DMS153 treated with DMSO at 0.1 percent for 48 hours (cell line): Measurements from ENCODE around the gene MED16.
"Not testable (repeated sequence)": the region's sequence is repeated elsewhere in the genome, so short reads cannot be mapped to it uniquely, and the experiment has no call there.

Experiments used
- DNase-seq: peaks from one replicate; lab custom pipeline; 2025; ENCODE audit not compliant: unreplicated experiment; lab: John Stamatoyannopoulos, UW

The MED16 gene

DNA sequence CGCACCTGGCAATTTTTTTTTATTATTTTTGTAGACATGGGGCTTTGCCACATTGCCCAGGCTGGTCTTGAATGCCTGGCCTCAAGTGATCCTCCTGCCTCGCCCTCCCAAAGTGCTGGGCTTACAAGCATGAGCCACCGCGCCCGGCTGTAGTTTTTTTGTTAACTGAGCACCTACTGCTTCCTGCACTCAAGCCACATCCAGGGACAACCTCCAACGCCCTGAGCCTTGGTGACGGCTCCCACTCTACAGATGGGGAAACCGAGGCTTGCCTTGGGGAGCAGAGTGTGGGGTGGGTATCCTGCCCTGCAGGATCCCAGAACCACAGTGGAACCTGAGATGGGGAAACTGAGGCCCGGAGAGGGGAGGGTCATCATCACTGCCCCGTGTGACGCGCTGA lies 37.8 kb downstream of the MED16 start:
- no peak for DNase-seq

DNA sequence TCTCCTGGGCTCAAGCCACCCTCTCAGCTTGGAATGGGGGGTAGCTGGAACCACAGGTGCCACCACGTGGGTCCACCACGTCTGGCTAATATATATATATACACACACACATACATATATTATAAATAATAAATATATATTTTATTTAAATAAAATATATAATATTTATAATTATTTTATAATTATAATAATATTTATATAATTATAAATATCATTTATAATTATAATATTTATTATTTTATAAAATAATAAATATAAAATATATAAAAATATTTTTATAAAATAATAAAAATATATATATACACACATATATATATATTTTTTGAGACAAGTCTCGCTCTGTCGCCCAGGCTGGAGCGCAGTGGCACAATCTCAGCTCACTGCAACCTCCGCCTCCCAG lies 38.4 kb downstream of the MED16 start:
- no peak for DNase-seq

DNA sequence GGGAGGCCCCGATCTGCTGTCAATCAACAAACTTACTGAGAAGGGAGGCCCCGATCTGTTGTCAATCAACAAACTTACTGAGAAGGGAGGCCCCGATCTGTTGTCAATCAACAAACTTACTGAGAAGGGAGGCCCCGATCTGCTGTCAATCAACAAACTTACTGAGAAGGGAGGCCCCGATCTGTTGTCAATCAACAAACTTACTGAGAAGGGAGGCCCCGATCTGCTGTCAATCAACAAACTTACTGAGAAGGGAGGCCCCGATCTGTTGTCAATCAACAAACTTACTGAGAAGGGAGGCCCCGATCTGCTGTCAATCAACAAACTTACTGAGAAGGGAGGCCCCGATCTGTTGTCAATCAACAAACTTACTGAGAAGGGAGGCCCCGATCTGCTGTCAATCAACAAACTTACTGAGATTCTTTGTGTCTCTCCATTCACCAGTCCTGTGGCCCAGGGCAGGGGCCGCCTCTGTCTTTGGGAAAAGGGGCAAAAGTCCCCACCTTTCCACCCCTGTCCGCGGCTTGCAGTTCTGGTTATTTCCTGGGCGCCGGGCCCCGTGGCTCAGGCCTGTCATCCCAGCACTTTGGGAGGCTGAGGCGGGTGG lies 39.3 kb downstream of the MED16 start:
- DNase-seq, result not testable (repeated sequence)

DNA sequence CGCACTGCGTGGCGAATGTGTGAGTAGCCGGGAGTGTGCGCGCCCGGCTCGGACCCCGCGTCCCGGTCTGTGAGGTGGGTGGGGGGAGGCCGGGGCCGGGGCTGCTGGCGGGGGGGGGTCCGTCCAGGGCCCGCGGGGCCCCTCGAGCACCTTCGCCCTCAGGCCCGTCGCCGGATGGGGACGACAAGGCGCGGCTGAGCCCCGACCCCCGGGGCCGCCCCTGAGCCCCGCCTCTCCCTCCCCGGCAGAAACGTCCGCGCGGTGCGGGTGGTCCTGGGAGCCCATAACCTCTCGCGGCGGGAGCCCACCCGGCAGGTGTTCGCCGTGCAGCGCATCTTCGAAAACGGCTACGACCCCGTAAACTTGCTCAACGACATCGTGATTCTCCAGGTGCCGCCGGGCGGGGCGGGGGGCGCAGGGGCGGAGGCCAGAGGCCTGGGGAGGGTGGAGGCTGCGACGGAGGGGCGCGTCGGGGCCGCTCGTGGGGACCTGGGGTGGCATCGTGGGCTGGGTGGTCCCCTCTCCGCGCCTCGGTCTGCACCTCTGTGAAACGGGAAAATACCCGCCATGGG lies 39.9 kb downstream of the MED16 start:
- DNase-seq, result no peak

DNA sequence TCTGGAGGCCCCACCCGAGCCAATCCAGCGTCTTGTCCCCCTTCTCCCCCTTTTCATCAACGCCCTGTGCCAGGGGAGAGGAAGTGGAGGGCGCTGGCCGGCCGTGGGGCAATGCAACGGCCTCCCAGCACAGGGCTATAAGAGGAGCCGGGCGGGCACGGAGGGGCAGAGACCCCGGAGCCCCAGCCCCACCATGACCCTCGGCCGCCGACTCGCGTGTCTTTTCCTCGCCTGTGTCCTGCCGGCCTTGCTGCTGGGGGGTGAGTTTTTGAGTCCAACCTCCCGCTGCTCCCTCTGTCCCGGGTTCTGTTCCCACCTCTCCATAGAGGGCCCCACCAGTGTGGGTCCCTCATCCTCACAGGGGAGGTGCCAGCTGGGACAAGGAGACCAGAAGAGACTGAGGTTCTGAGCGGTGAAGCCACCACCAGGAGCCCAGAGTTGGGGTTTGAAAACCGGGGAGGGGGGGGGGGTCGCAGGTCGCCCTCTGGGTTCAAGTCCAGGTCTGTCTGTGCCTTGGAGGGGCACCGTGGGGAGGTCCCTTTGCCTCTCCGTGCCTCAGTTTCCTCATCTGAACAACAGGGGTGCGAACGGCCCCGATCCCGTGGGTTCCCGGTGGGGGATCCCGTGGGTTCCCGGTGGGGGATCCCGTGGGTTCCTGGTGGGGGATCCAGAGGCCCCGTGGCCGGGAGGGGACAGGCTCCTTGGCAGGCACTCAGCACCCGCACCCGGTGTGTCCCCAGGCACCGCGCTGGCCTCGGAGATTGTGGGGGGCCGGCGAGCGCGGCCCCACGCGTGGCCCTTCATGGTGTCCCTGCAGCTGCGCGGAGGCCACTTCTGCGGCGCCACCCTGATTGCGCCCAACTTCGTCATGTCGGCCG lies 40.6 kb downstream of the MED16 start, which contains the start of gene ELANE:
Gene ELANE, plus strand, starts transcription at position 168 of the 878 bp plus-strand sequence. Its CDS starts 26 bp downstream, at position 194.
- no peak for DNase-seq

DNA sequence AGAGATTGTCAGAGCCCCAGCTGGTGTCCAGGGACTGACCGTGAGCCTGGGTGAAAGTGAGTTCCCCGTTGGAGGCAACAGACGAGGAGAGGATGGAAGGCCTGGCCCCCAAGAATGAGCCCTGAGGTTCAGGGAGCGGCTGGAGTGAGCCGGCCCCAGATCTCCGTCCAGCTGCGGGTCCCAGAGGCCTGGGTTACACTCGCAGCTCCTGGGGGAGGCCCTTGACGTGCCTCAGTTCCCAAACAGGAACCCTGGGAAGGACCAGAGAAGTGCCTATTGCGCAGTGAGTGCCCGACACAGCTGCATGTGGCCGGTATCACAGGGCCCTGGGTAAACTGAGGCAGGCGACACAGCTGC lies 42.0 kb downstream of the MED16 start:
- DNase-seq, result no peak

DNA sequence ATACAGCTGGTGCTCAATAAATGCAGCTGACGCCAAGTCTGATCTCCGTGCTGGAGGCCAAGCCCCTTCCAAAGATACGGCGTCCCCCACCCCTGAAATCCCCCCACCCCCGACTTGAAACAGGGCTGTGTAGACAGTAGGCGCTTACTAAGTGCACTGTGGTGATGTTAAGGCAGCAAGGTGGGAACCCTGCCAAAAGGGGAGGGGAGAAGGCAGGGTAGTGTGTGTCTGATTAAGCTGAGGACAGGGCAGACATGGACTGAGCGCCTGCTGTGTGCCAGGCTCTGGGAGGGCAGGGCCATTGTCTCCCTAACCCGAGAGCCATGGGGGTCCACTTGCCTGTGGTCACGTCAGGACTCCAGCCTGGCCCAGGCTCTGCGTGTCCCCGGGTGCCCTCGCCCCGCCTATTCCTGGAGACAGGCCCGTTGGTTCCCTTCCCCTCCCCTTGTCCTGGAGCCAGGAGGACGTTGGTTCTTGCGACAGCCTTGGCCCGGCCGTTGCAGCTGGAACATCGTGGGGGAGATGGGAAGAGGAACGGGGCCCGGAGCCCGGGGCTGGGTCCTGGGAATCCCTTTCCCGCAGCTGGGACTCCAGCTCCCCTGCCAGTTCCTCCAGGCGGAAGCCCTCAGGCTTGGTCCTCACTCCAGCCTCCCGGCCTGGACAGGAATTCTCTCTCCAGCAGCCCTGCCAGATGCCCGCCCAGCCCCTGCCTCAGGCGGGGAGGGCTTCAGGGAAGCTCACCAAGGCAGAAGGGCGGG lies 42.6 kb downstream of the MED16 start:
- no peak for DNase-seq

DNA sequence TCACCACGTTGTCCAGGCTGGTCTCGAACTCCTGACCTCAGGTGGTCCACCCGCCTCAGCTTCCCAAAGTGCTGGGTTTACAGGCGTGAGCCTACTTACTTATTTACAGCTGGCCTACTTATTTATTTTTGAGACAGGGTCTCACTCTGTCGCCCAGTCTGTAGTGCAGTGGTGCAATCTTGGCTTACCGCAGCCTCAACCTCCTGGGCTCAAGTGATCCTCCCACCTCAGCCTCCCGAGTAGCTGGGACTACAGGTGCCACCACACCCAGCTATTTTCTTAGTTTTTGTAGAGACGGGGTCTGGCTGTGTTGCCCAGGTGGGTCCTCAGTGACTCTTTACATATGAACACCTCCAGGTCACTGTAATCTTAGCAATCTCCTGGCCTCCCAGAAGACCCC lies 43.8 kb downstream of the MED16 start:
- not testable (repeated sequence) for DNase-seq

DNA sequence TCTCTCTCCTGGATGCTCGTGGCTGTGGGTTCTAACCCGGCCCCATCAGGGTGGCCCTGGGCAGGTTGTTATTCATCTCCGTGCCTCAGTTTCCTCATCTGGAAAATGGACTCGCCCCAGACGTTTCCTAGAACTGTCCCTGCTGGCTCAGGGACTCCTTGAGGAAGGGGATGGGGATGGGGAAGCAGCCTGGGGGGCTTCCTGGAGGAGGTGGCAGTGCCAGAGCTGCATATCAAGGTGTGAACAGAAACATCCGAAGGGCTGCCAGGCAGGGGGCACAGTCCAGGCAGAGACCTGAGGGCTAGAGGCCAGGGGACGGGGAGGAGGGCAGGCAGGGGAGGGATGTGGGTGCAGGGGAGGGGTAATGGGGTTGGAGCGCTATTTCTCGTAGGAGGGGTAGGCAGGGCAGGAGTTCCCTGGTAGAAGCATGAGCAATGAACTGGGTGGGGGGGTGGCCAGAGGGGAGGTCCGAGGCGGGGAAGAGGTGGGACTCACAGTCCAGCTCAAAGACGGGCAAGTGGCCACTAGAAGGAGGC lies 44.5 kb downstream of the MED16 start:
- DNase-seq, result no peak

DNA sequence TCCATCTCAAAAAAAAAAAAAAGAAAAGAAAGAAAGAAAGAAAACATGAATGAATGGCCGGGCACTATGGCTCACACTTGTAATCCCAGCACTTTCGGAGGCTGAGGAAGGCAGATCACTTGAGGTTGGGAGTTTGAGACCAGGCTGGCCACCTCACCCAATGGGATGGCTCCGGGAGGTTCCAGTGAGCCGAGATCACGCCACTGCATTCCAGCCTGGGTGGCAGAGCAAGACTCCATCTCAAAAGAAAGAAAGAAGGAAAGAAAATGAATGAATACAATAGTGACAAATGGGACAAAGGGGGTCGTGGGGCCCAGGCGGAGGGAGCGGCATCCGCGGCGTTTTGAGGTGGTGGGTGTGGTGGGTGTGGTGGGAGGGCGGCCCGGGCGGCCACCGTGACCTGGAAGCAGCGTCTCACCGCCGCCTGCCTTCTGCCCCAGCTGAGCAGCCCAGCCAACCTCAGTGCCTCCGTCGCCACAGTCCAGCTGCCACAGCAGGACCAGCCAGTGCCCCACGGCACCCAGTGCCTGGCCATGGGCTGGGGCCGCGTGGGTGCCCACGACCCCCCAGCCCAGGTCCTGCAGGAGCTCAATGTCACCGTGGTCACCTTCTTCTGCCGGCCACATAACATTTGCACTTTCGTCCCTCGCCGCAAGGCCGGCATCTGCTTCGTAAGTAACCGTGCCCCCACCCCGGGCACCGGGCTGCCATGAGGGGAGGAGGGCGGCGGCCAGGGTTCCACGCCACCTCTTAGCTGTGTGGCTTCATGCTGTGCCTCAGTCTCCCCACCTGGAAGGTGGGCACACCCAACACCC lies 47.1 kb downstream of the MED16 start:
- no peak for DNase-seq

DNA sequence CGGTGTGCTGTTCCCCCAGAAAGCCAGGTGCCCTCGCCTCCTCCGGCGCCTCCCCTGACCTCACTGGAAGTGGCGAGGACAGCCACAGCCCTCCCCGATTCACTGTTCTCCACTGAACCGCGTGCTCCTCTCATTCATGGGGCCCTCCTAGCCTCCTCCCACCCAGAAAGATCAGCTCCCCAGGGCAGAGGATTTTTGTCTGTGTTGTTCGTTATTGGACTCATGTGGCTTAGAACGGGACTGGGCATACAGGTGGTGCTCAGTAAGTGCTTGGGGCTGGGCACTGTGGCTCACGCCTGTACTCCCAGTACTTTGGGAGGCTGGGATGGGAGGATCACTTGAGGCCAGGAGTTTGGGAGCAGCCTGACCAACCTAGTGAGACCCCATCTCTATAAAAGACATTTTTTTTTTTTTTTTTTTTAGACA lies 48.4 kb downstream of the MED16 start:
- no peak for DNase-seq

DNA sequence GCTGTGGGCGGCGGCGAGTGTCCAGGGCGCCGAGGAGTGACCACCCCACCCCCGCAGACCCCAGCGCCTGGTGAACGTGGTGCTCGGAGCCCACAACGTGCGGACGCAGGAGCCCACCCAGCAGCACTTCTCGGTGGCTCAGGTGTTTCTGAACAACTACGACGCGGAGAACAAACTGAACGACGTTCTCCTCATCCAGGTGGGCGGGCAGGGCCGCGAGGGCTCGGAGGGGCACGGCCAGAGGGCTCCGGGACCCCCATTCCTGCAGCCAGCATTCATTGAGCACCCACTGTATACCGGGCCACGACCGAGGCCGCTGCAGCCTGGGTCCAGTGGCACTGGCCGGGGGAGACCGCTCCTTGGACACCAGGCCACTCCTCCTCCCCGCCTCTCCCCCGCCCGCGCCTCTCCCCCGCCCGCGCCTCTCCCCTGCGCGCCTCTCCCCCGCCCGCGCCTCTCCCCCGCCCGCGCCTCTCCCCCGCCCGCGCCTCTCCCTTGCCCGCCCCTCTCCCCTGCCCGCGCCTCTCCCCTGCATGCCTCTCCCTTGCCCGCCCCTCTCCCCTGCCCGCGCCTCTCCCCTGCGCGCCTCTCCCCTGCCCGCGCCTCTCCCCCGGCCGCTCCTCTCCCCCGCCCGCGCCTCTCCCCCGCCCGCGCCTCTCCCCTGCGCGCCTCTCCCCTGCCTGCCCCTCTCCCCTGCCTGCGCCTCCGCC lies 49.0 kb downstream of the MED16 start:
- DNase-seq, result no peak

DNA sequence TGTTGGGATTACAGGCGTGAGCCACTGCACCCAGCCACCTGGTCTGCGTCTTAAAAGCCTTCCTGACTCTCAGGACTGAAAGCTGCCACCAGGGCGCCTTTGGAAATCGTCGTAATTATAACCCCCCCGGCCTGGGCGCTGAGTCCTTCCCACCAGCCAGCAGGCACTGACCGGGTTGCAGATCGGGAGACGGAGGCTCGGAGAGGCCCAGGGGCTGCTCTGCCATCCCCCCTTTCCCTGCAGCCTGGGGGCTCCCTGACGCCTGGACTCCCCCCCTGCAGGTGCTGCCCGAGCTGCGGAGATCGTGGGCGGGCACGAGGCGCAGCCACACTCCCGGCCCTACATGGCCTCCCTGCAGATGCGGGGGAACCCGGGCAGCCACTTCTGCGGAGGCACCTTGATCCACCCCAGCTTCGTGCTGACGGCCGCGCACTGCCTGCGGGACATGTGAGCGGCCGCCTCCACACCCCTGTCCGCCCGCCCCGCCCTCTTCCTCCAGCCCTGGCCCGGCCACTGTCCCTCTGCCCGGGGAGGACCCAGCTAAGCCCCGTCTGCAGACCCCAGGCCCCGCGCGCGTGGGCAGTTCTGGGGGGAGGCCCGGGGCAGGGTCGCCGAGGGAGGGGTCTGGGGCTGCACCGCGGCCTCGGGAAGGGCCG lies 49.7 kb downstream of the MED16 start:
- DNase-seq, result no peak

DNA sequence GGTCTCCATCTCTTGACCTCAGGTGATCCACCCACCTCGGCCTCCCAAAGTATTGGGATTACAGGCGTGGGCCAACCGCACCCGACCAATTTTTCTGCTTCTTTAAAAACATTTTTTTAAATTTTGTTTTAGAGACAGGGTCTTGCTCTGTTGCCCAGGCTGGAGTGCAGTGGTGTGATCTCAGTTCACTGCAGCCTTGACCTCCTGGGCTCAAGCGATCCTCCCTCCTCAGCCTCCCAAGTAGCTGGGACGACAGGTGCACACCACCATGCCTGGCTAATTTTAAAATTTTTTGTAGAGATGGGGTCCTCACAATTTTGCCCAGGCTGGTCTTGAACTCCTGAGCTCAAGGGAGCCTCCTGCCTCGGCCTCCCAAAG lies 50.2 kb downstream of the MED16 start:
- not testable (repeated sequence) for DNase-seq

DNA sequence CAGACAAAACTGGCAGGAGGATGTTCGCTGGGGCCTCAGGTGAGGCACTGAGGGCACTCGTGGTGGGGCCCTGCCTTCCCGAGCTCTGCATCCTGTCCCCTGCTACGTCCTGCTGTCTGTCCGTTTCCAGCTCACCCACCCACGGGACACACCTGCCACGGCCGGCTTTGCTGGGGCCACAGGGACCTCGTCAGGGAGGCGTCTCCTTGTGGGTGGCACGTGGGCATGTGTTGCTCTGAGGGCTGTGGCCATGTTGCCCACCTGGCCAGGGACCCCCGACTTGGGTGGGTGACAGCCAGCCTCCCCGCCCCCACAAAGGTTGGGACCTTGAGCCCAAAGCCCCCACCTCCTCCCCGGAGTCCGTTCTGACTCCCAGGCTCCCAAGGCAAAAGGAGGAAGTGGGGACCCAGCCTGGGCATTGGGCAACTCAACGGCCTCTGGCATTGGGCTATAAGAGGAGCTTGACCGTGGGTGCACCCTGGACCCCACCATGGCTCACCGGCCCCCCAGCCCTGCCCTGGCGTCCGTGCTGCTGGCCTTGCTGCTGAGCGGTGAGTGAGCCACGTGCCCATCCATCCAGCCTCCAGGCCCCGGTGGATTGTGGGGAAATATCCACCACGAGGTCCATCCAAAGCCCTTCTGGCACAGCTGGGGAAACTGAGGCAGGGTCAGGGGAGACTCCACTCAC lies 52.3 kb downstream of the MED16 start, which contains the start of gene PRTN3:
Gene PRTN3, plus strand, starts transcription at position 481 of the 688 bp plus-strand sequence. Its CDS starts 10 bp downstream, at position 491.
- no peak for DNase-seq

DNA sequence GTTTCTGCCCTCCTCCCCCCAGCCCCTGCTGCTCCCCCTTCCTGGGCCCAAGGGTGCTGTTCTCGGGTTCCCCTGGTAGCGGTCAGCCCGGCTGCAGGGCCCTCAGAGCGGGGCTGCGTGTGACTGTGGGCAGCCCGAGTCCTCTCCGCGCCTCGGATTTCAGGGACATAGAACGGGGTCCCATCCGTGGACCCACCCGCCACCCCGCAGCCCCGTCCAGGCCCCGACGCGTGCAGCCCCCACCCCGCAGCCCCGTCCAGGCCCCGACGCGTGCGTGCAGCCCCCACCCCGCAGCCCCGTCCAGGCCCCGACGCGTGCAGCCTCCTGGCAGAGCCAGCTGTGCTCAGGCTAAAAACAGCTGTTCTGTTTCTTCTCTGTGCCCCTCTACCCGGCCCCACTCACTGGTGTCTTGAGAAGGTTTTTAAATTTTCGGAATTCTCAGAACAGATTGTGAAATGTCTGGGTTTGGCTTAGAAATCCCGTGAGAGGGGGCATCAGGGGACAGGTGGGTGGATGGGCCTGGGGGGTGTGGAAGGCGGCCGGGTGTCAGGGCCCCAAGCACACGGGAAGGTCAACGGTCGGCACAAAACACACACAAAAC lies 57.7 kb downstream of the MED16 start:
- DNase-seq, result no peak

DNA sequence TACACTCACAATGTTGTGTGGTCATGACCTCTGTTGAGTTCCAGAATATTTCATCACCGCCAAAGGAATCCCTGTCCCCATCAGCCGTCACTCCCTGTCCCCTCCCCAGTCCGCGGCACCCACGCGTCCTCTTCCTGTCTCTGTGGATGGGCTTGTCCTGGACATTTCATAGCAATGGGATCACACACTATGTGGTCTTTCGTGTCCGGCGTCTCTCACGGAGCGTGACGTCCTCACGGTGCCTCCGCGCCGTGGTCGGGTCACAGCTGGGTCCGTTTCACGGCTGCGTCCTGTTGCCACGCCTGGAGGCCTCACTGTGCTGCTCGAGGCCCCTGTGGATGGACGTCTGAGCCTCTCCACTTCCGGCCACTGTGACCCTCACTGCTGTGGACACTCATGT lies 58.8 kb downstream of the MED16 start:
- no peak for DNase-seq
